Liver (tissue), 3 donors: ENCODE results near the gene BMP10.

Source experiments
- EGR1 ChIP-seq, 2 donors: IDR thresholded peaks; 2 replicates each; pipeline ENCODE4 v1.6.1; 2016 to 2018; ENCODE audit warnings: antibody characterized with exemption in 2 of 2, low read depth in 2 of 2
- RXRA ChIP-seq, 2 donors: IDR thresholded peaks; 2 replicates each; pipeline ENCODE4 v1.6.1; 2017 to 2018; ENCODE audit warnings: antibody characterized with exemption in 2 of 2, mild to moderate bottlenecking in 1 of 2
- SP1 ChIP-seq: IDR thresholded peaks from 2 replicates; pipeline ENCODE4 v1.6.1; 2018; ENCODE audit warnings: antibody characterized with exemption, mild to moderate bottlenecking
- TAF1 ChIP-seq: conservative IDR thresholded peaks from 2 replicates; pipeline ENCODE4 v1.6.1; 2016; ENCODE audit warnings: antibody characterized with exemption, mild to moderate bottlenecking
- TF ChIP-seq, protein P1 (sequence below): fragments of 150-350 bp; IDR thresholded peaks from 2 replicates; pipeline ENCODE4 v1.5.1; 2017; ENCODE audit warnings: improper control_type of control experiment, low read depth, low read length; ENCODE audit not compliant: missing input control
- TF ChIP-seq, protein P2 (sequence below): IDR thresholded peaks from 2 replicates; pipeline ENCODE4 v1.6.1; 2016; ENCODE audit warnings: antibody characterized with exemption
- TF ChIP-seq, protein P3 (sequence below): IDR thresholded peaks from 2 replicates; pipeline ENCODE4 v1.6.1; 2016; ENCODE audit warnings: antibody characterized with exemption
- TF ChIP-seq, protein P4 (sequence below): IDR thresholded peaks from 2 replicates; pipeline ENCODE4 v1.6.1; 2016; ENCODE audit warnings: antibody characterized with exemption, mild to moderate bottlenecking
- donor health status: healthy.
- donor health status: healthy.

DNA sequence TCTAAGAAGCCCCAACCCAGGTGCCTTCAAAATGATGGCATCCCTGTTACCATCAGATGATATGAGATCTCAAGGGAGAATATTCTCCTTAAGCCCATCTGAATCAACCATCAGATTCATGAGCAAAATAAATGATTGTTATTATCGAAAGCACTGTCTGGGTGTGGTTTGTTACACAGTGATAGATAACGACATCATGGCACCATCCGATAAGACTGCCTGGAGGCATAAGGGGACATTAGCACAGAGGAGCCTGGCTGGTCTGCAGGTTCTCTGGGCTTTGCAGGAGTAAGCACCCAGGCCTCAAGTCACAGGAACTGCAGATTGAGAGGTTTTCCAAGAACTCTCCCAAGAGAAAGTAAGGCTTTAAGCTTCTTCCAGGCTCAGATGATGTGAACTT is 15.6 kb downstream of the BMP10 start:
- TF ChIP-seq, protein P1, sequence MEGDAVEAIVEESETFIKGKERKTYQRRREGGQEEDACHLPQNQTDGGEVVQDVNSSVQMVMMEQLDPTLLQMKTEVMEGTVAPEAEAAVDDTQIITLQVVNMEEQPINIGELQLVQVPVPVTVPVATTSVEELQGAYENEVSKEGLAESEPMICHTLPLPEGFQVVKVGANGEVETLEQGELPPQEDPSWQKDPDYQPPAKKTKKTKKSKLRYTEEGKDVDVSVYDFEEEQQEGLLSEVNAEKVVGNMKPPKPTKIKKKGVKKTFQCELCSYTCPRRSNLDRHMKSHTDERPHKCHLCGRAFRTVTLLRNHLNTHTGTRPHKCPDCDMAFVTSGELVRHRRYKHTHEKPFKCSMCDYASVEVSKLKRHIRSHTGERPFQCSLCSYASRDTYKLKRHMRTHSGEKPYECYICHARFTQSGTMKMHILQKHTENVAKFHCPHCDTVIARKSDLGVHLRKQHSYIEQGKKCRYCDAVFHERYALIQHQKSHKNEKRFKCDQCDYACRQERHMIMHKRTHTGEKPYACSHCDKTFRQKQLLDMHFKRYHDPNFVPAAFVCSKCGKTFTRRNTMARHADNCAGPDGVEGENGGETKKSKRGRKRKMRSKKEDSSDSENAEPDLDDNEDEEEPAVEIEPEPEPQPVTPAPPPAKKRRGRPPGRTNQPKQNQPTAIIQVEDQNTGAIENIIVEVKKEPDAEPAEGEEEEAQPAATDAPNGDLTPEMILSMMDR, result no peak
- TF ChIP-seq, protein P2, sequence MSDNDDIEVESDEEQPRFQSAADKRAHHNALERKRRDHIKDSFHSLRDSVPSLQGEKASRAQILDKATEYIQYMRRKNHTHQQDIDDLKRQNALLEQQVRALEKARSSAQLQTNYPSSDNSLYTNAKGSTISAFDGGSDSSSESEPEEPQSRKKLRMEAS, result no peak
- TF ChIP-seq, protein P3, sequence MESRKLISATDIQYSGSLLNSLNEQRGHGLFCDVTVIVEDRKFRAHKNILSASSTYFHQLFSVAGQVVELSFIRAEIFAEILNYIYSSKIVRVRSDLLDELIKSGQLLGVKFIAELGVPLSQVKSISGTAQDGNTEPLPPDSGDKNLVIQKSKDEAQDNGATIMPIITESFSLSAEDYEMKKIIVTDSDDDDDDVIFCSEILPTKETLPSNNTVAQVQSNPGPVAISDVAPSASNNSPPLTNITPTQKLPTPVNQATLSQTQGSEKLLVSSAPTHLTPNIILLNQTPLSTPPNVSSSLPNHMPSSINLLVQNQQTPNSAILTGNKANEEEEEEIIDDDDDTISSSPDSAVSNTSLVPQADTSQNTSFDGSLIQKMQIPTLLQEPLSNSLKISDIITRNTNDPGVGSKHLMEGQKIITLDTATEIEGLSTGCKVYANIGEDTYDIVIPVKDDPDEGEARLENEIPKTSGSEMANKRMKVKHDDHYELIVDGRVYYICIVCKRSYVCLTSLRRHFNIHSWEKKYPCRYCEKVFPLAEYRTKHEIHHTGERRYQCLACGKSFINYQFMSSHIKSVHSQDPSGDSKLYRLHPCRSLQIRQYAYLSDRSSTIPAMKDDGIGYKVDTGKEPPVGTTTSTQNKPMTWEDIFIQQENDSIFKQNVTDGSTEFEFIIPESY, result no peak
- TF ChIP-seq RXRA (IDR thresholded peaks at IDR 0.05) (no peak), EGR1 (IDR thresholded peaks at IDR 0.05; ENCODE audit: low read depth in 2 of 2) (no peak), TAF1 (no peak), SP1 (no peak)
- TF ChIP-seq, protein P4, sequence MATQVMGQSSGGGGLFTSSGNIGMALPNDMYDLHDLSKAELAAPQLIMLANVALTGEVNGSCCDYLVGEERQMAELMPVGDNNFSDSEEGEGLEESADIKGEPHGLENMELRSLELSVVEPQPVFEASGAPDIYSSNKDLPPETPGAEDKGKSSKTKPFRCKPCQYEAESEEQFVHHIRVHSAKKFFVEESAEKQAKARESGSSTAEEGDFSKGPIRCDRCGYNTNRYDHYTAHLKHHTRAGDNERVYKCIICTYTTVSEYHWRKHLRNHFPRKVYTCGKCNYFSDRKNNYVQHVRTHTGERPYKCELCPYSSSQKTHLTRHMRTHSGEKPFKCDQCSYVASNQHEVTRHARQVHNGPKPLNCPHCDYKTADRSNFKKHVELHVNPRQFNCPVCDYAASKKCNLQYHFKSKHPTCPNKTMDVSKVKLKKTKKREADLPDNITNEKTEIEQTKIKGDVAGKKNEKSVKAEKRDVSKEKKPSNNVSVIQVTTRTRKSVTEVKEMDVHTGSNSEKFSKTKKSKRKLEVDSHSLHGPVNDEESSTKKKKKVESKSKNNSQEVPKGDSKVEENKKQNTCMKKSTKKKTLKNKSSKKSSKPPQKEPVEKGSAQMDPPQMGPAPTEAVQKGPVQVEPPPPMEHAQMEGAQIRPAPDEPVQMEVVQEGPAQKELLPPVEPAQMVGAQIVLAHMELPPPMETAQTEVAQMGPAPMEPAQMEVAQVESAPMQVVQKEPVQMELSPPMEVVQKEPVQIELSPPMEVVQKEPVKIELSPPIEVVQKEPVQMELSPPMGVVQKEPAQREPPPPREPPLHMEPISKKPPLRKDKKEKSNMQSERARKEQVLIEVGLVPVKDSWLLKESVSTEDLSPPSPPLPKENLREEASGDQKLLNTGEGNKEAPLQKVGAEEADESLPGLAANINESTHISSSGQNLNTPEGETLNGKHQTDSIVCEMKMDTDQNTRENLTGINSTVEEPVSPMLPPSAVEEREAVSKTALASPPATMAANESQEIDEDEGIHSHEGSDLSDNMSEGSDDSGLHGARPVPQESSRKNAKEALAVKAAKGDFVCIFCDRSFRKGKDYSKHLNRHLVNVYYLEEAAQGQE, result no peak
